K562 (cell line): ENCODE data around the gene PPA1. TPM values are rescaled to one million over a fixed set of nuclear protein-coding genes. Genes with fewer than 3 reads are reported as not detected.

Source experiments
- ATAC-seq: fragments of 200-7000 bp; cut with Tn5 transposase; 3 replicates; pipeline ENCODE4 v1.9.1; 2020; ENCODE audit warnings: moderate library complexity
- BruUV-seq: library from RNA; stranded (reverse); fragments of 400-500 nt; replicated peaks from 2 replicates; lab custom pipeline; 2021; lab: Mats Ljungman, UMichigan
- CTCF ChIA-PET: fragments of 300-600 bp; formaldehyde crosslinking; extraction: SDS; loops from one replicate; lab custom pipeline; 2021; ENCODE audit warnings: low intra/inter-chr PET ratio; lab: Yijun Ruan, JAX
- POLR2A ChIA-PET: fragments of 300-600, 350-650 bp; sonication (Branson Sonifier 250); formaldehyde crosslinking; extraction: SDS; loops from one replicate; lab custom pipeline; 2021; ENCODE audit warnings: antibody characterized with exemption, inconsistent platforms; lab: Yijun Ruan, JAX
- DNase-seq, 4 experiments: peaks; one replicate each; pipeline versions ENCODE4 v3.0.0 to v3.0.0-alpha.2; 2011 to 2018; ENCODE audit warnings: low spot score in 3 of 4, mixed read lengths in 3 of 4; ENCODE audit errors: extremely low read depth in 1 of 4
- FAIRE-seq: peaks from 2 replicates; lab custom pipeline; 2011; peaks lifted over from hg19 to GRCh38; lab: Jason Lieb, UNC
- H2AFZ ChIP-seq: 2 replicates; pipeline ENCODE4 v1.6.0; 2011; ENCODE audit warnings: low read depth, low read length, control low read depth, inconsistent platforms
- H3K27ac ChIP-seq: fragments of 200-600 bp; 3 replicates; pipeline ENCODE4 v1.8.0; 2011; ENCODE audit warnings: low read depth, mild to moderate bottlenecking, control low read depth, inconsistent platforms, low read length, moderate library complexity, mixed read lengths; ENCODE audit errors: extremely low read depth
- H3K27me3 ChIP-seq, 2 experiments: fragments of 300-600 bp in 1 of 2; 2 replicates in 1 of 2; 3 replicates in 1 of 2; pipeline versions ENCODE4 v1.6.0 to v1.8.0; 2011; ENCODE audit warnings: inconsistent platforms in 2 of 2, low read length in 2 of 2, mild to moderate bottlenecking in 1 of 2, mixed read lengths in 1 of 2, moderate library complexity in 1 of 2; ENCODE audit not compliant: control insufficient read depth in 2 of 2, insufficient read depth in 2 of 2
- H3K36me3 ChIP-seq: fragments of 300-600 bp; 3 replicates; pipeline ENCODE4 v1.8.0; 2011; ENCODE audit warnings: mild to moderate bottlenecking, low read length, inconsistent platforms; ENCODE audit not compliant: control insufficient read depth, insufficient read depth
- H3K4me1 ChIP-seq, 2 experiments: fragments of 200-600 bp in 1 of 2; replicated peaks in 1 of 2; 2 replicates in 1 of 2; 3 replicates in 1 of 2; pipeline versions ENCODE4 v1.5.1 to v1.8.0; 2011; ENCODE audit warnings: inconsistent platforms in 2 of 2, low read length in 2 of 2, mild to moderate bottlenecking in 1 of 2, mixed read lengths in 1 of 2, moderate library complexity in 1 of 2; ENCODE audit not compliant: control insufficient read depth in 2 of 2, insufficient read depth in 2 of 2
- H3K4me2 ChIP-seq: 2 replicates; pipeline ENCODE4 v1.6.1; 2011; ENCODE audit warnings: low read length, control low read depth, inconsistent platforms, mixed read lengths; ENCODE audit not compliant: insufficient read depth
- H3K4me3 ChIP-seq: fragments of 200-600 bp; sonication (generic), shearing (Covaris generic); 2 replicates; pipeline ENCODE4 v1.5.1; 2016; ENCODE audit warnings: control low read depth, inconsistent platforms
- H3K79me2 ChIP-seq: fragments of 200-600 bp; 3 replicates; pipeline ENCODE4 v1.8.0; 2011; ENCODE audit warnings: low read length, inconsistent platforms; ENCODE audit not compliant: control insufficient read depth, insufficient read depth
- H3K9ac ChIP-seq, 2 experiments: 2 replicates each; pipeline versions ENCODE4 v1.6.0 to v1.6.1; 2011; ENCODE audit warnings: low read depth in 2 of 2, low read length in 2 of 2, control low read depth in 1 of 2, inconsistent platforms in 1 of 2, mild to moderate bottlenecking in 1 of 2, mixed read lengths in 1 of 2; ENCODE audit not compliant: insufficient read depth in 1 of 2
- H3K9me1 ChIP-seq: one replicate; pipeline ENCODE4 v1.6.0; 2011; ENCODE audit warnings: inconsistent platforms, mild to moderate bottlenecking, low read length, moderate library complexity; ENCODE audit not compliant: control insufficient read depth, insufficient read depth
- H3K9me3 ChIP-seq: replicated peaks from 2 replicates; pipeline ENCODE4 v1.5.1; 2011; ENCODE audit warnings: low read depth, low read length, inconsistent platforms; ENCODE audit not compliant: control insufficient read depth, insufficient read depth
- H4K20me1 ChIP-seq: replicated peaks from 2 replicates; pipeline ENCODE4 v1.6.1; 2011; ENCODE audit warnings: low read length, inconsistent platforms, mixed read lengths; ENCODE audit not compliant: control insufficient read depth, insufficient read depth
- CBX3 ChIP-seq, 2 experiments: IDR thresholded peaks; 1 replicate in 1 of 2; 2 replicates in 1 of 2; pipeline ENCODE4 v1.6.1; 2012; ENCODE audit warnings: inconsistent platforms in 2 of 2, low read length in 2 of 2, borderline replicate concordance in 1 of 2, control low read depth in 1 of 2
- ERF ChIP-seq: fragments of 450-650 bp; formaldehyde crosslinking; IDR thresholded peaks from 2 replicates; pipeline ENCODE4 v1.4.0; 2020; ENCODE audit warnings: mild to moderate bottlenecking, mixed read lengths
- LCOR ChIP-seq: sonication (generic); formaldehyde crosslinking; IDR thresholded peaks from 2 replicates; pipeline ENCODE4 v1.8.0; 2022; ENCODE audit warnings: mild to moderate bottlenecking, missing genetic modification reagents
- NFIC ChIP-seq: fragments of 450-650 bp; IDR thresholded peaks from 2 replicates; pipeline ENCODE4 v1.6.1; 2017; ENCODE audit warnings: mild to moderate bottlenecking, inconsistent platforms
- RHOXF2B ChIP-seq: fragments of 250-450 bp; sonication (Bioruptor Pico); conservative IDR thresholded peaks from 2 replicates; pipeline ENCODE4 v1.5.1; 2021
- STAG1 ChIP-seq: sonication (generic); formaldehyde crosslinking; IDR thresholded peaks from 2 replicates; pipeline ENCODE4 v1.5.0; 2020; ENCODE audit warnings: missing genetic modification reagents, borderline replicate concordance
- TCFL5 ChIP-seq: fragments of 250-450 bp; sonication (Bioruptor Pico); conservative IDR thresholded peaks from 2 replicates; pipeline ENCODE4 v1.6.1; 2021; ENCODE audit warnings: mild to moderate bottlenecking, moderate library complexity, matching md5 sums
- ZNF165 ChIP-seq: fragments of 250-450 bp; sonication (Bioruptor Pico); IDR thresholded peaks from 2 replicates; pipeline ENCODE4 v1.4.0; 2020; ENCODE audit warnings: borderline replicate concordance
- WGBS: fragments of 100-300 bp; shearing (Covaris generic); methylation state at CpG from one replicate; pipeline ENCODE4 v1.1.6; 2016; ENCODE audit warnings: low coverage, mixed read lengths; ENCODE audit not compliant: insufficient coverage; ENCODE audit errors: missing lambda C conversion rate; 5-methylcytosine and 5-hydroxymethylcytosine counted together
- in situ Hi-C: fragments of 300-500 bp; cut with MboI; formaldehyde crosslinking; loops from 4 replicates; pipeline ENCODE4 v1.15.0; 2018; ENCODE audit warnings: inconsistent platforms, mixed read lengths
- intact Hi-C: fragments of 100-400 bp; cut with micrococcal nuclease; formaldehyde crosslinking; loops from 2 replicates; pipeline ENCODE4 v1.14.2; 2022
- polyA plus RNA-seq, 8 experiments: library from polyadenylated mRNA; depleted of rRNA in 4 of 8; stranded (reverse) in 5 of 8; unstranded in 3 of 8; fragments of >200 nt; fragmentation: Nextera tagmentation in 2 of 8; fragmentation: Illumina TruSeq in 1 of 8; extraction: Ambion mirVana in 2 of 8; extraction: Trizol in 1 of 8; gene quantifications; 2 replicates each; pipeline versions ENCODE4 v1.2.1 to v1.2.3, GENCODE V29; 2011 to 2014; ENCODE audit warnings: inconsistent platforms in 1 of 8, missing spikeins in 1 of 8
- total RNA-seq, 7 experiments: library from RNA; depleted of rRNA in 6 of 7; stranded (reverse); fragments of >200 nt in 6 of 7; fragmentation: Illumina TruSeq in 2 of 7; extraction: Trizol in 2 of 7; gene quantifications; 2 replicates each; pipeline versions ENCODE4 v1.2.1 to v1.2.3, GENCODE V29; 2011 to 2021; ENCODE audit warnings: low replicate concordance in 1 of 7
- TF ChIP-seq, protein P1 (sequence below): sonication (generic); formaldehyde crosslinking; IDR thresholded peaks from 2 replicates; pipeline ENCODE4 v1.8.0; 2023; ENCODE audit warnings: mild to moderate bottlenecking, missing genetic modification reagents
- TF ChIP-seq, protein P2 (sequence below): fragments of 450-650 bp; formaldehyde crosslinking; IDR thresholded peaks from 2 replicates; pipeline ENCODE4 v1.4.0; 2022; ENCODE audit warnings: missing genetic modification characterization
- TF ChIP-seq, protein P3 (sequence below): fragments of 150-350 bp; IDR thresholded peaks from 2 replicates; pipeline ENCODE4 v1.6.1; 2014; ENCODE audit warnings: low read depth, mild to moderate bottlenecking, low read length, borderline replicate concordance

The PPA1 gene
- total and polyA plus RNA-seq, 9 of the 15 experiments (the other 6 are each of a cell fraction or from before 2014, with no cell fraction given) = 301 to 635 (median 471) TPM

DNA sequence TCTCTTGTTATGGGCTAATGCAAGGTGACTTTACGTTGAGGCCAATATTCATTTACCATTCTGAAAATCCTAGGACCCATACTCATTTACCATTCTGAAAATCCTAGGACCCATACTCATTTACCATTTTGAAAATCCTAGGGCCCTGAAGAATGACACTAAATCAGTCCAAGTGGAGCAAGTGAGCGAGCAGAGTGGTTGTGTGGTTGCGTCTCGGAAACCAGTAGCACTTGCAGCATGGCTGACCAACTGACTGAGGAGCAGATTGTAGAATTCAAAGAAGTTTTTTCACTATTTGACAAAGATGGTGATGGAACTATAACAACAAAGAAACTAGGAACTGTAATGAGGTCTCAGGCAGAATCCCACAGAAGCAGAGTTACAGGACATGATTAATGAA lies 69.8 kb downstream of the PPA1 start:
- Histone ChIP-seq H3K9ac (no peak overlapping the region; a peak in 1 of 4 replicates), H3K9me1 (no peaks in the 10 kb centered on the region), H3K4me1 (peaks cover 0 to 23% of the 10 kb centered on the region in 2 experiments; a peak in 4 of 5 replicates), H3K4me2 (no peak overlapping the region; the same call in 1 of the 2 replicates), H2AFZ (no peak overlapping the region), H3K79me2 (peaks cover 90% of the 10 kb centered on the region), H3K27me3 (no peaks in the 10 kb centered on the region), H3K4me3 (no peak overlapping the region), H3K36me3 (peaks cover 88% of the 10 kb centered on the region), H3K27ac (no peak overlapping the region), H3K9me3 (no peaks in the 10 kb centered on the region), H4K20me1 (peaks cover 46% of the 10 kb centered on the region)
- DNase-seq (no peak), FAIRE-seq (no peak), ATAC-seq (peak; percentile 25; the same call in 2 of the 3 replicates)
- BruUV-seq = no TSS peak
- in situ Hi-C loops (no loop called here), intact Hi-C loops (no loop called here)
- ChIA-PET POLR2A (interaction anchor here (0.9 to 1.8 kb wide), 3 partner anchors 8 to 13 kb away, joined by 3 to 6 read pairs (median 5); no protein-coding TSS in a partner anchor), CTCF (no interaction called here)
- 82% methylated on average over 4 of the region's 4 CpGs for WGBS
- TF ChIP-seq RHOXF2B (CRISPR knock-in tag) (no peak), ZNF165 (no peak), NFIC (no peak), CBX3 (IDR thresholded peaks at IDR 0.05; ENCODE audit: borderline replicate concordance in 1 of 2, low read length in 2 of 2) (no peak), LCOR (CRISPR knock-in tag) (no peak), ERF (CRISPR knock-in tag) (no peak), STAG1 (CRISPR knock-in tag) (no peak), TCFL5 (CRISPR knock-in tag) (no peak)
- TF ChIP-seq, protein P1, sequence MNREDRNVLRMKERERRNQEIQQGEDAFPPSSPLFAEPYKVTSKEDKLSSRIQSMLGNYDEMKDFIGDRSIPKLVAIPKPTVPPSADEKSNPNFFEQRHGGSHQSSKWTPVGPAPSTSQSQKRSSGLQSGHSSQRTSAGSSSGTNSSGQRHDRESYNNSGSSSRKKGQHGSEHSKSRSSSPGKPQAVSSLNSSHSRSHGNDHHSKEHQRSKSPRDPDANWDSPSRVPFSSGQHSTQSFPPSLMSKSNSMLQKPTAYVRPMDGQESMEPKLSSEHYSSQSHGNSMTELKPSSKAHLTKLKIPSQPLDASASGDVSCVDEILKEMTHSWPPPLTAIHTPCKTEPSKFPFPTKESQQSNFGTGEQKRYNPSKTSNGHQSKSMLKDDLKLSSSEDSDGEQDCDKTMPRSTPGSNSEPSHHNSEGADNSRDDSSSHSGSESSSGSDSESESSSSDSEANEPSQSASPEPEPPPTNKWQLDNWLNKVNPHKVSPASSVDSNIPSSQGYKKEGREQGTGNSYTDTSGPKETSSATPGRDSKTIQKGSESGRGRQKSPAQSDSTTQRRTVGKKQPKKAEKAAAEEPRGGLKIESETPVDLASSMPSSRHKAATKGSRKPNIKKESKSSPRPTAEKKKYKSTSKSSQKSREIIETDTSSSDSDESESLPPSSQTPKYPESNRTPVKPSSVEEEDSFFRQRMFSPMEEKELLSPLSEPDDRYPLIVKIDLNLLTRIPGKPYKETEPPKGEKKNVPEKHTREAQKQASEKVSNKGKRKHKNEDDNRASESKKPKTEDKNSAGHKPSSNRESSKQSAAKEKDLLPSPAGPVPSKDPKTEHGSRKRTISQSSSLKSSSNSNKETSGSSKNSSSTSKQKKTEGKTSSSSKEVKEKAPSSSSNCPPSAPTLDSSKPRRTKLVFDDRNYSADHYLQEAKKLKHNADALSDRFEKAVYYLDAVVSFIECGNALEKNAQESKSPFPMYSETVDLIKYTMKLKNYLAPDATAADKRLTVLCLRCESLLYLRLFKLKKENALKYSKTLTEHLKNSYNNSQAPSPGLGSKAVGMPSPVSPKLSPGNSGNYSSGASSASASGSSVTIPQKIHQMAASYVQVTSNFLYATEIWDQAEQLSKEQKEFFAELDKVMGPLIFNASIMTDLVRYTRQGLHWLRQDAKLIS = no peak
- TF ChIP-seq, protein P2, sequence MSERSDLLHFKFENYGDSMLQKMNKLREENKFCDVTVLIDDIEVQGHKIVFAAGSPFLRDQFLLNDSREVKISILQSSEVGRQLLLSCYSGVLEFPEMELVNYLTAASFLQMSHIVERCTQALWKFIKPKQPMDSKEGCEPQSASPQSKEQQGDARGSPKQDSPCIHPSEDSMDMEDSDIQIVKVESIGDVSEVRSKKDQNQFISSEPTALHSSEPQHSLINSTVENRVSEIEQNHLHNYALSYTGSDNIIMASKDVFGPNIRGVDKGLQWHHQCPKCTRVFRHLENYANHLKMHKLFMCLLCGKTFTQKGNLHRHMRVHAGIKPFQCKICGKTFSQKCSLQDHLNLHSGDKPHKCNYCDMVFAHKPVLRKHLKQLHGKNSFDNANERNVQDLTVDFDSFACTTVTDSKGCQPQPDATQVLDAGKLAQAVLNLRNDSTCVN (CRISPR knock-in tag) = no peak
- TF ChIP-seq, protein P3, sequence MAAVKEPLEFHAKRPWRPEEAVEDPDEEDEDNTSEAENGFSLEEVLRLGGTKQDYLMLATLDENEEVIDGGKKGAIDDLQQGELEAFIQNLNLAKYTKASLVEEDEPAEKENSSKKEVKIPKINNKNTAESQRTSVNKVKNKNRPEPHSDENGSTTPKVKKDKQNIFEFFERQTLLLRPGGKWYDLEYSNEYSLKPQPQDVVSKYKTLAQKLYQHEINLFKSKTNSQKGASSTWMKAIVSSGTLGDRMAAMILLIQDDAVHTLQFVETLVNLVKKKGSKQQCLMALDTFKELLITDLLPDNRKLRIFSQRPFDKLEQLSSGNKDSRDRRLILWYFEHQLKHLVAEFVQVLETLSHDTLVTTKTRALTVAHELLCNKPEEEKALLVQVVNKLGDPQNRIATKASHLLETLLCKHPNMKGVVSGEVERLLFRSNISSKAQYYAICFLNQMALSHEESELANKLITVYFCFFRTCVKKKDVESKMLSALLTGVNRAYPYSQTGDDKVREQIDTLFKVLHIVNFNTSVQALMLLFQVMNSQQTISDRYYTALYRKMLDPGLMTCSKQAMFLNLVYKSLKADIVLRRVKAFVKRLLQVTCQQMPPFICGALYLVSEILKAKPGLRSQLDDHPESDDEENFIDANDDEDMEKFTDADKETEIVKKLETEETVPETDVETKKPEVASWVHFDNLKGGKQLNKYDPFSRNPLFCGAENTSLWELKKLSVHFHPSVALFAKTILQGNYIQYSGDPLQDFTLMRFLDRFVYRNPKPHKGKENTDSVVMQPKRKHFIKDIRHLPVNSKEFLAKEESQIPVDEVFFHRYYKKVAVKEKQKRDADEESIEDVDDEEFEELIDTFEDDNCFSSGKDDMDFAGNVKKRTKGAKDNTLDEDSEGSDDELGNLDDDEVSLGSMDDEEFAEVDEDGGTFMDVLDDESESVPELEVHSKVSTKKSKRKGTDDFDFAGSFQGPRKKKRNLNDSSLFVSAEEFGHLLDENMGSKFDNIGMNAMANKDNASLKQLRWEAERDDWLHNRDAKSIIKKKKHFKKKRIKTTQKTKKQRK = no peak
